NCI-H2029 treated with DMSO at 0.1 percent for 48 hours (cell line): ENCODE data around the gene PPP1R8.

Experiments
- DNase-seq: peaks from one replicate; lab custom pipeline; 2025; lab: John Stamatoyannopoulos, UW

PPP1R8 gene

GRCh38 chr1:27894521-27894920 lies 63.9 kb downstream of the PPP1R8 start:
- no peak for DNase-seq
